HG03025 (cell line): ENCODE measurements around the gene GPSM3.
"Not testable (repeated sequence)": the region's sequence is repeated elsewhere in the genome, so short reads cannot be mapped to it uniquely, and the experiment has no call there.

Experiments
- ATAC-seq: cut with Tn5 transposase; IDR thresholded peaks from one replicate; pipeline ENCODE4 v1.9.1; 2021; ENCODE audit warnings: mild to moderate bottlenecking, moderate library complexity; ENCODE audit not compliant: unreplicated experiment, low FRiP score

Gene GPSM3, protein sequence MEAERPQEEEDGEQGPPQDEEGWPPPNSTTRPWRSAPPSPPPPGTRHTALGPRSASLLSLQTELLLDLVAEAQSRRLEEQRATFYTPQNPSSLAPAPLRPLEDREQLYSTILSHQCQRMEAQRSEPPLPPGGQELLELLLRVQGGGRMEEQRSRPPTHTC

DNA sequence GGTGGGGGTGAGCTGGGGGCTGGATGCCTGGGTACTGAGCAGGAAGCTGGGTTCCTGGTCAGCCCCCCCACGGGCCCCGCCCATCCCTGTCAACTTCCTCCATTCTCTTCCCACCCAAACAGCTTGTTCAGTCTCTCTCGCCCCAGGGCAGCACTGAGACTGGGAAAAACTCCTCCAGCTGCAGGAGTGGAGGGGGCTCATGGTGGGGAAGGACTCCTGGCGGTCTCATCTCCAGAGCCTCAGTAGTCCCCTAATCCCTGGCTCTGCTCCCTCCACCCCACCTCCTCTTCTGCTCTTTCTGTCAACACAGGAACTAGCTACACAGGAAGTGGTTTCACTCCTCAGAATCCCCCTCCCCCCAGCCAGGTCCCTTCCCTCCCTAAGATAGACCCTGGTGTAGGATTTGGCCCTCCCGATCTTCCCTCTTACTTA, at the start of gene GPSM3:
Gene GPSM3 (minus strand): TSS at position 36 of the 432 bp plus-strand sequence. CDS start 130 bp downstream, outside the sequence.
- ATAC-seq: no peak

DNA sequence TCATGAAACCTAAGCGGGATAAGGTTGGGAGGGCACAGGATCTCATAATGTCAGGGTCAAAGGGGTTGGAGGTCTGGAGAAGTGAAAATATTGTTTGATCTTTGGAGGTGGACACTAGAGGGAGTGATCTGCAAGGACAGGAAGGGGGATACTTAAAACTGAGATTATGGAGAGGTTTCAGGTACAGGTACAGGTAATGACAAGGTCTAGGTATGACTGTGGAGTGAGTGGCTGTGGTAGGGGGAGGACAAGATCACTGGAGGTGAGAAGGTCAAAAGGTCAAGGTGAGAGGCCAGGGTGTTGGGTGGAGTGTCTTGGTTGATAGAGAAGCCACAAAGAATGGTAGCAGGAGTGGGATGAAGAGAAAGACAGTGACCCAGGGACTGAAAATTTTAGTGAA, 48.2 kb upstream of the GPSM3 start:
- no peak for ATAC-seq

GRCh38 chr6:32239462-32239861, 47.0 kb upstream of the GPSM3 start:
- no peak for ATAC-seq

DNA sequence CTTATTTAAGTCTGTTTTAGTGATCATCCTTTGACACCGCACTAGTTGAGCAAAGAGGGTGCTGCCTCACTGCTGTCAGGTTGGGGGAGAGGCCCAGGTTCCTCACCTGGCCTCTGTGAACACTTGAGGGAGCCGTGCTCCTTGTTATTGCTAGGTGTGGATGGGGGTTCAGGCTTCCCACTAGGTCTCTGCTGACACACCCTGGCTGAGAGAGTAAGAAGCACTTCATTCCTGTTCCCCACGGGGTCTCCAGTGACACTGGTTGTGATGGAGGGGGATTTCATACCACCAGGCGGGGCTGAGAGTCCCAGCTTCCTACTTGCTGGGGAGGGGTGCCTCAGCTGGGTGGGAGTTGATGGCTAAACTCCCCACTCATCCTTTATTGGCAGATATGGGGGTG, 42.5 kb upstream of the GPSM3 start:
- no peak for ATAC-seq

DNA sequence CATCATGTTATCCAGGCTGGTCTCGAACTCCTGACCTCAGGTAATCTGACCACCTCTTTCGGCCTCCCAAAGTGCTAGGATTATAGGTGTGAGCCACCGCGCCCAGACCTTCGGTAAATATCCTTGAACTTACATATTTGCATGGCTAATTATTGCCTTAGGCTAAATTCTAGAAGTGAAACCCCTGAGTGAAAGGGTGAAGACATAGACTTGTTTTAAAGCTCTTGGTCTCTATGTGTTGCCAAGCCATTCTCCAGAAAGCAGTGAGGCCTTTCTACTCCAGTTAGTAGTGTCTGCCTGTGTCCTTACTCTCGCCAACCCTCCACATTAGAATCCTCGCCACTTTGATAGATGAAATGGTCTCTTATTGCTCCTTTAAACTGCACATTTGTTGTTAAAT, 34.0 kb upstream of the GPSM3 start:
- no peak for ATAC-seq

GRCh38 chr6:32224696-32225095, 32.3 kb upstream of the GPSM3 start:
- ATAC-seq: no peak

DNA sequence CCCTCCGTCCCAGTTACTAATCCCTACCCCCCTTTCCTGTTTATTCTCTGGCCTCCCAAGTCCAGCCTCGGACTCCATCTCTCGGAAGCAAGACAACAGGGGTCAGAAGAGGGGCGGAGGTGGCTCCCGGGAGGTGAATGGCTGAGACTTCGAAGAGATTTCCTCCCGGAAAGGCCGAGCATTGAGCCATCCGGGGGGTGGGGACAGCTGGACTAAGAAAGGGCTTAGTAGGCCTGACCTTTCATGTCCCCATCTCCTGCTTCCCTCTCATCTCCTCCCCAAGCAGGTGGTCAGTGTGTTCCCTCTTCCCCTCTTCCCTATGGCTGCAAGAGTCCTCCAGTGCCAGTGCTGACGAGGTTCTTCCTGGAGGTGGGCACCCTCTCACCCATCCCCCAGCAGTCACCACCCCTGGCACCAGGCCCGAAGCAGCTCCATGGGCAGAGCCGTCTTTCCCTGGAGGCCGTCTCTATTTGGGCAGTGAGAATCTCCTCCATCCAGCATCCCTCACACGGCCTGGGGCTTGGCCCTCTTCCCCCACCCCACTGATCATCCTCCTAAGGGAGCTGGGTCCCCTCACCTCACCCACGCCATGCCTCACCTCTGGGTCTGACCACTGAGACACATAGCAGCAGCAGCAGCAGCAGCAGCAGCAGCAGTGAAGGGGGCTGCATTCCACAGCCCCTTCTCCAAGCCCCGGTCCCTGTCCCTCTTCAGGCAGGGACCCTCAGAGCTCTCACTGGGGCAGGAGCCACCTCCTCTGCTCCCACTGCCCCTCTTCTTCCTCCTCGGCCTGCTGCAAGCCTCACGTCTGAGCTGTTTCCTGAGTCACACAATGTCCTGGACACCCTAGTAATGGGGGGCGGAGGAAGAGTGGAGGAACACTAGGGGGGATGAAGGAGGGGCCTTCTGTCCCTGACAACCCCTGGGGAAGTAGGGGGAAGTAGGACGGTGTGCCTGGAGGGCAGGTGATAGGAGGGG, 31.1 kb upstream of the GPSM3 start, which contains the start of gene NOTCH4:
Gene NOTCH4 (minus strand): TSS at position 810 of the 978 bp plus-strand sequence. CDS start 139 bp downstream, at position 671.
- no peak for ATAC-seq

- ATAC-seq: no peak
Observed at GRCh38 chr6:32222333-32223230, 30.1 kb upstream of the GPSM3 start.

GRCh38 chr6:32220021-32220420, 27.6 kb upstream of the GPSM3 start:
- no peak for ATAC-seq

GRCh38 chr6:32218167-32218566, 25.7 kb upstream of the GPSM3 start:
- no peak for ATAC-seq

DNA sequence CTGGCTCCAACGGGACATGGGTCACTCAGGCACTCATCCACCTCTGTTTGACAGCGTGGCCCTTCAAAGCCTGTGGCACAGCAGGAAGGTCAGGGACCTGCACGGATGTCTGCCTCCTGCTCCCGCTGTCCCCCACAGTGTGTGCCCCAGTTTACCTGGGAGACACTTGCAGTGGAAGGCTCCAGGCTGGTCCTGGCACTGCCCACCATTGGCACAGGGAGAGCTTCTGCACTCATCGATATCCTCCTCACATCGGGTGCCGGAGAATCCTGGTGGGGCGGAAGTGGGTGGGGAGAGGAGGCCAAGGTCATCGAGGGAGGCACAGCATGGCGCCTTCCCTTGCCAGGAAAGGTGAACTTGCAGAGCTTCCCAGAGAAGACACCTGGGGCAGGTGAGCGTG, 24.6 kb upstream of the GPSM3 start:
- no peak for ATAC-seq

- no peak for ATAC-seq
Observed at GRCh38 chr6:32216285-32216684, 23.8 kb upstream of the GPSM3 start.

DNA sequence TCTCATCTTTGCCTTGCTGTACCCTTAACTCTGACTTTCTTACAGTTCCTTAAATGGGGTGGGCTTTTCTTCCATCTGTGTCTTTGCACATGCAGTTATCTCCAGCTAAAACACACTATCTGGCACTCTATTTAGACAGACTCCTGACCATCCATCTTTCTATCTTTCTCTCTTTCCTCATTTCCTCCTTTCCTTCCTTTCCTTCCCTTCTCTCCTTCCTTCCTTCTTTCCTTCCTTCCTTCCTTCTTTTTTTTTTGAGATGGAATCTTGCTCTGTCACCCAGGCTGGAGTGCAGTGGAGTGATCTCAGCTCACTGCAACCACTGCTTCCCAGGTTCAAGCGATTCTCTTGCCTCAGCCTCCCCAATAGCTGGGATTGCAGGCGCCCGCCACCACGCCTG, 23.2 kb upstream of the GPSM3 start:
- no peak for ATAC-seq

DNA sequence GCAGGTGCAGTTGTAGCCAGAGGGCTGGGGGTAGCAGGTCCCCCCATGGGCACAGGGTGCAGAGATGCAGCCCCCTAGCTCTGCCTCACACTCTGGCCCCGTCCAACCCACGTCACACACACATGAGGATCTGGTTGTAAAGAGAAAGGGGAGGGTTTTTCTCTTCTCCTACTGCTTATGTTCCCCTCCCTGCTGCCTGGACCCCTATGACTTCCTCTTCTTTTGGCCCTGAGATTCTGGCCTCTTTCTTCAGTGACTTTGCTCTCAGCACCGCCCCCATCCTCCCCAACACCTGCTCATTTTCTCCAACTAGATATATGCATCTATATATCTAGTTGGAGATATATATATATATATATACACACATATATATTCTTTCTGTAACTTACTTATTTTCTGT, 21.7 kb upstream of the GPSM3 start:
- no peak for ATAC-seq

- ATAC-seq: no peak
Observed at GRCh38 chr6:32213649-32214048, 21.2 kb upstream of the GPSM3 start.

- ATAC-seq: no peak
Observed at GRCh38 chr6:32212076-32212760, 19.8 kb upstream of the GPSM3 start.

DNA sequence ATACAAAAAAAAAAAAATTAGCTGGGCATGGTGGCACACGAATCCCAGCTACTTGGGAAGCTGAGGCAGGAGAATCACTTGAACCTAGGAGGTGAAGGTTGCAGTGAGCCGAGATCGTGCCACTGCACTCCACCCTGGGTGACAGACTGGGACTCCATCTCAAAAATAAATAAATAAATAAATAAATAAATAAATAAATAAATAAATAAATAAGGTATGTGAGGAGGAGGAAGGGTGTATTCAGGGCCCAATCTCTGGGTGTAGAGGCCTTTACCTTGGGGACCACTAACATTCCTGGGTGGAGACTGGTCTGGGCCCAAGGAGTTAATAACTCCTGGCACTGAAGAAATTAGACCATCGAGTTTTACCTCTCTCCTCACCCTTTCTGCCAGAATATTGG, 19.0 kb upstream of the GPSM3 start:
- not testable (repeated sequence) for ATAC-seq

DNA sequence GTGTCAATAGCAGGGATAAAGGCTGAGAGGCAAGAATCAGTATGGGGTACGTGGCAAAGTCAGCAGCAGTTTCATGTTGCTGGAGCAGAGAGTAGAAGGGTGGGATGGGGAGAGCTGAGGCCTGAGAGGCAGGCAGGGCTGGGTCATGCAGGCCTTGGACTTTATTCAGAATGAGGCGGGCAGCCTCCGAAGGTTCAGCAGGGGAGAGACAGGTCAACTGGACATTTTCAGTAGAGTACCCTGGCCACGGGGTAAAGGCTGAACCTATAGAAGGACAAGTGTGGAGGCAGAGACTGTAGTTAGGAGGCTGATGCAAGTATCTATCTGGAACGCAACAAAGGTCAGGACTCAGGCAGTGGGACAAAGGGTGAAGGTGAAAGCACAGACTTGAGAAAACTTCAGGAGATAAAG, 17.8 kb upstream of the GPSM3 start:
- ATAC-seq: no peak

DNA sequence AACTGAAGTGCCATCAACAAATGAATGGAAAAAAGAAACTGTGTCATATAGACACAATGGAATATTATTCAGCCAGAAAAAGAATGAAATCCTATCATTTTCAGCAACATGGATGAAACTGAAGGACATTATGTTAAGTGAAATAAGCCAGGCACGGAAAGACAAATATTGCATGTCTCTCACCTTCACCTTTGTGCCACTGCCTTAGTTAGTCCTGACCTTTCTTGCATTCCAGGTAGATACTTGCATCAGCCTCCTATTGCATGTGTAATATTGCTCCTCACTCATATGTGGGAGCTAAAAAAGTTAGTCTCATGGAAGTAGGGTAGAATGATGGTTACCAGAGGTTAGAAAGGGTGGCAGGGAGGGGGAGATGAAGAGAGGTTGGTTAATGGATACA, 16.6 kb upstream of the GPSM3 start:
- no peak for ATAC-seq

GRCh38 chr6:32204268-32204715, 11.8 kb upstream of the GPSM3 start:
- ATAC-seq: no peak
